ENCODE results near the gene TMEM218. TPM values are rescaled to one million over a fixed set of nuclear protein-coding genes. Genes with fewer than 3 reads are reported as not detected.
A peak's percentile ranks its signal among the peaks of the same experiment; 100 is the strongest.

Gene TMEM218
- total RNA-seq, 2 experiments from 2014 or later, result 3.9 to 4.4 TPM

- peaks cover 9% of the 10 kb centered on the region for H3K4me1 Mint-ChIP-seq (ENCODE audit: low read depth)
- DNase-seq, result no peak
- no peak overlapping the region for H3K4me3 ChIP-seq (ENCODE audit: low read length)
- TF ChIP-seq, protein P1, sequence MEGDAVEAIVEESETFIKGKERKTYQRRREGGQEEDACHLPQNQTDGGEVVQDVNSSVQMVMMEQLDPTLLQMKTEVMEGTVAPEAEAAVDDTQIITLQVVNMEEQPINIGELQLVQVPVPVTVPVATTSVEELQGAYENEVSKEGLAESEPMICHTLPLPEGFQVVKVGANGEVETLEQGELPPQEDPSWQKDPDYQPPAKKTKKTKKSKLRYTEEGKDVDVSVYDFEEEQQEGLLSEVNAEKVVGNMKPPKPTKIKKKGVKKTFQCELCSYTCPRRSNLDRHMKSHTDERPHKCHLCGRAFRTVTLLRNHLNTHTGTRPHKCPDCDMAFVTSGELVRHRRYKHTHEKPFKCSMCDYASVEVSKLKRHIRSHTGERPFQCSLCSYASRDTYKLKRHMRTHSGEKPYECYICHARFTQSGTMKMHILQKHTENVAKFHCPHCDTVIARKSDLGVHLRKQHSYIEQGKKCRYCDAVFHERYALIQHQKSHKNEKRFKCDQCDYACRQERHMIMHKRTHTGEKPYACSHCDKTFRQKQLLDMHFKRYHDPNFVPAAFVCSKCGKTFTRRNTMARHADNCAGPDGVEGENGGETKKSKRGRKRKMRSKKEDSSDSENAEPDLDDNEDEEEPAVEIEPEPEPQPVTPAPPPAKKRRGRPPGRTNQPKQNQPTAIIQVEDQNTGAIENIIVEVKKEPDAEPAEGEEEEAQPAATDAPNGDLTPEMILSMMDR (IDR thresholded peaks at IDR 0.05), result no peak
- H3K27ac Mint-ChIP-seq, result no peak overlapping the region
- H3K4me1 ChIP-seq (ENCODE audit: insufficient read depth, low read length), result peaks cover 16% of the 10 kb centered on the region
- H3K9me3 ChIP-seq (ENCODE audit: control insufficient read depth in 1 of 2, insufficient read depth in 1 of 2, low read length in 2 of 2), result no peaks in the 10 kb centered on the region
- peaks cover 74% of the 10 kb centered on the region for H3K27me3 Mint-ChIP-seq
- no peak overlapping the region for H3K27ac ChIP-seq (ENCODE audit: low read depth in 1 of 2, low read length in 2 of 2)
- CTCF ChIA-PET, result no interaction called here
- H3K9me3 Mint-ChIP-seq, result no peaks in the 10 kb centered on the region
- no peaks in the 10 kb centered on the region for H3K36me3 ChIP-seq (ENCODE audit: insufficient read depth, low read length)
- POLR2A ChIA-PET, result no interaction called here
- peaks cover 1 to 21% of the 10 kb centered on the region in 2 experiments for H3K27me3 ChIP-seq (ENCODE audit: control insufficient read depth in 1 of 2, insufficient read depth in 2 of 2, low read length in 2 of 2)
- no peaks in the 10 kb centered on the region for H3K36me3 Mint-ChIP-seq (ENCODE audit: low read depth)
- no peak overlapping the region for H3K4me3 Mint-ChIP-seq
- no peak for ATAC-seq (ENCODE audit: poor library complexity)
- intact Hi-C loops (cut with DNase I, micrococcal nuclease), result no loop called here
Measured at GRCh38 chr11:125069008-125069407, 42.4 kb downstream of the TMEM218 start.

- intact Hi-C loops (cut with DNase I, micrococcal nuclease), result no loop called here
- ATAC-seq (ENCODE audit: poor library complexity) (no peak), DNase-seq (no peak)
- Histone ChIP-seq H3K9me3 (ENCODE audit: control insufficient read depth in 1 of 2, insufficient read depth in 1 of 2, low read length in 2 of 2) (no peaks in the 10 kb centered on the region), H3K4me1 (ENCODE audit: insufficient read depth, low read length) (peaks cover 22% of the 10 kb centered on the region), H3K27ac (ENCODE audit: low read depth in 1 of 2, low read length in 2 of 2) (no peak overlapping the region), H3K4me3 (ENCODE audit: low read length) (no peak overlapping the region), H3K27me3 (ENCODE audit: control insufficient read depth in 1 of 2, insufficient read depth in 2 of 2, low read length in 2 of 2) (peaks cover 8 to 26% of the 10 kb centered on the region in 2 experiments), H3K36me3 (ENCODE audit: insufficient read depth, low read length) (no peaks in the 10 kb centered on the region)
- H3K27me3 Mint-ChIP-seq, result peaks cover 78% of the 10 kb centered on the region
- no peak overlapping the region for H3K4me3 Mint-ChIP-seq
- TF ChIP-seq, protein P1 (IDR thresholded peaks at IDR 0.05), result no peak
- H3K36me3 Mint-ChIP-seq (ENCODE audit: low read depth), result no peaks in the 10 kb centered on the region
- POLR2A ChIA-PET, result no interaction called here
- no peak overlapping the region for H3K27ac Mint-ChIP-seq
- H3K9me3 Mint-ChIP-seq, result no peaks in the 10 kb centered on the region
- CTCF ChIA-PET, result no interaction called here
- peaks cover 13% of the 10 kb centered on the region for H3K4me1 Mint-ChIP-seq (ENCODE audit: low read depth)
Measured at GRCh38 chr11:125068368-125068767, 43.1 kb downstream of the TMEM218 start.

DNA sequence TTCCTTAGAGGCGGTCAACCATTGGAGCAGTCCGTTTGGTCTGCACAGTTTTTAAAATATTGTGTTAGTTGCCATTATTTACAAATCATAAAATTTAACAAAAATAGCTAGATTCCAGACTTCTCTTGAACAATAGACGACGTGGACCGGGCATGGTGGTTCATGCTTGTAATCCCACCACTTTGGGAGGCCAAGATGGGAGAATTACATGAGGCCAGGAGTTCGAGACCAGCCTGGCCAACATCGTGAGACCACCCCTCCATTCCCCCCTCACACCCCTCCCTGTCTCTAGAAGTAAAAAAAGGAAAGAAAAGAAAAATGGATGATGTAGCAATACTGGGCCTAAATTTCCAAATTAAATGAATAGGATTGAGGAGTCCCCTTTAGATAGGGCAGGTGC is 47.4 kb downstream of the TMEM218 start:
- no peaks in the 10 kb centered on the region for H3K36me3 Mint-ChIP-seq (ENCODE audit: low read depth)
- DNase-seq, result no peak
- H3K27ac ChIP-seq (ENCODE audit: low read depth in 1 of 2, low read length in 2 of 2), result no peak overlapping the region
- no peaks in the 10 kb centered on the region for H3K9me3 Mint-ChIP-seq
- no peak for ATAC-seq (ENCODE audit: poor library complexity)
- peaks cover 78% of the 10 kb centered on the region for H3K27me3 Mint-ChIP-seq
- H3K4me3 ChIP-seq (ENCODE audit: low read length), result peak overlapping the region; percentile 66
- ChIA-PET CTCF (no interaction called here), POLR2A (interaction anchor here (0.7 to 1.0 kb wide), 2 partner anchors 47 to 48 kb away, joined by 3 read pairs; partner anchors contain the start of gene TMEM218)
- H3K36me3 ChIP-seq (ENCODE audit: insufficient read depth, low read length), result no peaks in the 10 kb centered on the region
- H3K4me3 Mint-ChIP-seq, result peak overlapping the region; percentile 74
- H3K4me1 ChIP-seq (ENCODE audit: insufficient read depth, low read length), result peaks cover 14% of the 10 kb centered on the region
- H3K27me3 ChIP-seq (ENCODE audit: control insufficient read depth in 1 of 2, insufficient read depth in 2 of 2, low read length in 2 of 2), result peaks cover 10 to 26% of the 10 kb centered on the region in 2 experiments
- intact Hi-C loops (cut with DNase I, micrococcal nuclease), result no loop called here
- no peaks in the 10 kb centered on the region for H3K9me3 ChIP-seq (ENCODE audit: control insufficient read depth in 1 of 2, insufficient read depth in 1 of 2, low read length in 2 of 2)
- H3K27ac Mint-ChIP-seq, result no peak overlapping the region
- TF ChIP-seq, protein P1 (IDR thresholded peaks at IDR 0.05), result no peak
- H3K4me1 Mint-ChIP-seq (ENCODE audit: low read depth), result peaks cover 9% of the 10 kb centered on the region

Measured in CD4-positive, alpha-beta T cell (primary cell).